Activated CD4-positive, alpha-beta T cell treated with anti-CD3 and anti-CD28 coated beads for 24 hours (primary cell): ENCODE results near the gene TADA2A.
"Not testable (repeated sequence)": the region's sequence is repeated elsewhere in the genome, so short reads cannot be mapped to it uniquely, and the experiment has no call there.

Experiments used
- DNase-seq, 2 donors: peaks; one replicate each; pipeline ENCODE4 v3.0.0-alpha.2; 2020; ENCODE audit warnings: low read depth in 2 of 2

Gene TADA2A

DNA sequence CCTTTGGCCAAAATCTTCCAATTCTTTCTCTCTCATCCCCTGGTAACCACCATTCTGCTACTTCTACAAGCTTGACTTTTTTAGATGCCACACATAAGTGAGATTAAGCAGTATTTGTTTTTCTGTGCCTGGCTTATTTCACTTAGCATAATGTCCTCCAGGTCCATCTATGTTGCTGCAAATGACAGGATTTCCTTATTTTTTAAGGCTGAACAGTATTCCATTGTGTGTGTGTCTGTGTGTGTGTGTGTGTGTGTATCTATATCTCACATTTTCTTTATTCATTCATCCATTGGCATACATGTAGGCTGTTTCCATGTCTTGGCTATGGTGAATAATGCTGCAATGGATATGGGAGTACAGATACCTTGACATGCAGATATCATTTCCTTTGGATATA, 6.2 kb upstream of the TADA2A start:
- DNase-seq: no peak

DNA sequence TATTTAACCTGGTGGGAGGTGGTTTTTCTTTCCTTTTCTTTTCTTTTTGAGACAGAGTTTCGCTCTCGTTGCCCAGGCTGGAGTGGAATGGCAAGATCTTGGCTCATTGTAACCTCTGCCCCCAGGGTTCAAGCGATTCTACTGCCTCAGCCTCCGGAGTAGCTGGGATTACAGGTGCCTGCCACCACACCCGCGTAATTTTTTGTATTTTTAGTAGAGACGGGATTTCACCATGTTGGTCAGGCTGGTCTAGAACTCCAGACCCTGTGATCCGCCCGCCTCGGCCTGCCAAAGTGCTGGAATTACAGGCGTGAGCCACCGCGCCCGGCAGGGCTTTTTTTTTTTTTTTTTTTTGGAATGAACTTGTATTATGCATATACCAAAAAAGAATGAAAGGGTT, 1.2 kb upstream of the TADA2A start:
- DNase-seq: not testable (repeated sequence)

DNA sequence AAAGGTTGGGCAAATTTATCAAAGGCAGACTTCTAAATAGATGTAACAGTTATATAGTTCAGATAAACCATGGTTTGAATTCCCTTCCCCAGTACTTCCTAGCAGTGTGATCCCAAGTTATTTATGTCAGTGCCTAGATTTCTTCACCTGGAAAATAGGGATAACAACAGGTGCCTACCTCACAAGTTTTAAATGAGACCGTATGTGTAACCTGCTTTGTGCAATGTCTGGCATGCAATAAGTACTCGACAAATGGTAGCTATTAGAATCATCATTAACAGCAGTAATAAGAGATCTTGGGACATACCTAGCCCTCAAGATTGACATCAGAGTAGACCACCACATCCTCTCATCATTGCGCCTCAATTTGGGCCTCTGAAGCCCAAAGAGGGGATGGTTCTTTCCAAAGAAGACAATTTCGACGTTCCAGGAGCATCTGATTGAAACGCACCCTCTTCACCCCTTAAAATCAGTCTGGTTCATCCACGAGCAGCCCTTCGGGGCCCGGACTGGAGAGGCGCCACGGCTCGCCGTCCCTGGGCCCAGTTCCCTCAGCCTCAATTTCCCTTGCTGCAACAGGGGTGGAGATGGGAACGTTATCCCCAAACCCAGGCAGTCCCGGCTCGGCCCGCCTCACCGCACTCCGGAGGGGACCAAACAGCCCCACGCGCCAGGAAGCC, 591 bp upstream of the TADA2A start:
- DNase-seq: no peak

DNA sequence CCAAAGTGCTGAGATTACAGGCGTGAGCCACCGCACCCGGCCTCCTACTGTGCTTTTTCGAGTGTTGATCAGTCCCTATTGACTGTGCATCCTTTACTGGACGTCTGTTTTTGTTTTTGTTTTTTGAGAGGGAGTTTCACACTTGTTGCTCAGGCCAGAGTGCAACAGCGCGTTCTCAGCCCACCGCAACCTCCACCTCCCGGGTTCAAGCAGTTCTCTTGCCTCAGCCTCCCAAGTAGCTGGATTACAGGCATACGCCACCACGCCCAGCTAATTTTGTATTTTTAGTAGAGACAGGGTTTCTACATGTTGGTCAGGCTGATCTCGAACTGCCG, 1.4 kb downstream of the TADA2A start:
- DNase-seq: not testable (repeated sequence)

DNA sequence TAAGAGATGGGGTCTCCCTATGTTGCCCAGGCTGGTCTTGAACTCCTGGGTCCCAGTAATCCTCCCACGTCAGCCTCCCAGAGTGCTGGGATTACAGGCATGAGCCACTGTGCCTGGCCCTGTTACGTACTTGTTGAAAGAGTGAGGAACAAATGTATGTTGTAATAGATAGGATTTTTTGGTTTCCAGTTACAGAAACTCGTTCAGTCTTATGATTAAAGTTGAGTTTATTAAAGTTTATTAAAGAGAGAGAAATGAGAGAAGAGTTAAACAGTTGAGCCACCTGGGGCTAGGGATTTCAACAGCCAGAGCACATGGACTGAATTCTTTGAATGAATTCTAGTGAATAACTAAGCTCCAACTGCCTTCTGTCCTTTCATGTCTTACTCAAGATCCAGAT, 3.7 kb downstream of the TADA2A start:
- no peak for DNase-seq

DNA sequence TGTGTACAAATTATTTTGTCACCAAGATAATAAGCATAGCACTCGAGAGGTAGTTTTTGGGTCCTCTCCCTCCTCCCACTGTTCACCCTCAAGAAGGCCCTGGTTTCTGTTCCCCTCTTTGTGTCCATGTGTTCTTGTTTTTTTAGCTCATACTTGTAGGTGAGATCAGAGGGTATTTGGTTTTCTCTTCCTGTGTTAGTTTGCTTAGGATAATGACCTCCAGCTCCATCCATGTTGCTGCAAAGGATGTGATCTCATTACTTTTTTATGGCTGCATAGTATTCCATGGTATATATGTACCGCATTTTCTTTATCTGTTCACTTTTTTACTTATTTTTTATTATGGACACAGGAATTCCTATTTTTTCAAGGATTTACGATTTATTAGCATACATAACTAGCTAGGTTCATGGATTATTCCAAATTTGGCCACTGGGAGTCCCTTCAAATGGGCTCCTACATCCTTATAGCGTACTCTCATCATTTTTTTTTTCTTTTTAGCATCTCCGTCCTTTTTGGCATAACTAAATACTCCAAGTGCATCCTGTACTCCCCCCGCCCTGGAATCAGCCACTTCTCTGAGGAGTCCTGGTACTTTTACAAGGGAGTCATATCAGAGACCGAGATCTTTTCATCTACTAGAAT, 7.3 kb downstream of the TADA2A start:
- DNase-seq: no peak

DNA sequence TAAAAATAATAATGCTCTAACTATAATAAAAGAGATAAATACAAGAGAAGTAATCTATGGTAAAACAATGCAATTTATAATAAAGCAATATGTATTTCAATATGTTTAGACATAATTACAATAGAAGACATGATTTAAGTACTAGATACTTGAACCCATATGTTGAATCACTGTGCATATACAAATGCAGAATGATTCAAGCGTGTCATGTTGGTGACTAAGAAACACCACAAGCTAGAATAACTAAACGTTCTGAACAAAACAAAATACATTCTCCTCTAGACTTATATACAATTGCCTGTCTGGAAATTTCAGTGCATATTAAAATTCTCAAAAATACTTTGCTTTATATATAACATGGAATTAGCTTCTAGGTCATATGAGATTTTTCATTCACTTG, 11.2 kb downstream of the TADA2A start:
- no peak for DNase-seq

DNA sequence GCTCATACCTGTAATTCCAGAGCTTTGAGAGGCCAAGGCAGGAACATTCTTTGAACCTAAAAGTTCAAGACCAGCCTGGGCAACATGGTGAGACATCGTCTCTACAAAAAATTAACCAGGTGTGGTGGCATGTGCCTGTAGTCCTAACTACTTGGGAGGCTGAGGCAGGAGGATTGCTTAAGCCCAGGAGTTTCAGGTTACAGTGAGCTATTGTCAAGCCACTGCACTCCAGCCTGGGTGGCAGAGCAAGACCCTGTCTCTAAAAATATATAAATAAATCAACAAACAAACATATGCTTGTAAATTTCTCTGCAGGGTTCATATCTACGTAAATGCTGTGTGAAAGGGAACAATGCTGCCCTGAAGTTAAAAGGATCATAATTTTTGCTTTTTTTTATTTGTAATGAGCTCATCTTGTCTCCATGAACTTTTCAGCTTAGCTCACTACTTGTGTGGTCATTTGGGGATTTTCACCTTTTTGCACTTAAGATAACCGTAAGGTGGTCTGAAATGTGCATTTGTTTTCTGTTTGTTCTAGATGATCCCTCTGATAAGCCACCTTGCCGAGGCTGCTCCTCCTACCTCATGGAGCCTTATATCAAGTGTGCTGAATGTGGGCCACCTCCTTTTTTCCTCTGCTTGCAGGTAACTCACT, 16.4 kb downstream of the TADA2A start:
- DNase-seq: no peak

DNA sequence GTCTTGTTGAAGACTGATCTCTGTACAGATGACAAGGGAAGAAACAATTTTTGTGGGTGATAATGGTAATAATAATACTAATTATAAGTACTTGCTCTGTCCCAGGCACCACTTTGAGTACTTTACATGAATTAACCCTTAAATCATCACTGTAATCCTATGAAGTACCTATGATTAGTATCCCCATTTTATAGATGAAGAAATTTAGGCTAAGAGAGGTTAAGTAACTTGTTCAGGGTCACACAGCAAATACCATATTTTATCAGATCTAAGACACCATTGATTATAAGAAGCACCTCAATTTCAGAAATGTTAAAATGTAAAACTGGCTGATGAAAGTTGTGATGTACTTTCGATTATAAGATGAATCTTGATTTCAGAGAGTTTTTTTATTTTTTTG, 18.6 kb downstream of the TADA2A start:
- no peak for DNase-seq

DNA sequence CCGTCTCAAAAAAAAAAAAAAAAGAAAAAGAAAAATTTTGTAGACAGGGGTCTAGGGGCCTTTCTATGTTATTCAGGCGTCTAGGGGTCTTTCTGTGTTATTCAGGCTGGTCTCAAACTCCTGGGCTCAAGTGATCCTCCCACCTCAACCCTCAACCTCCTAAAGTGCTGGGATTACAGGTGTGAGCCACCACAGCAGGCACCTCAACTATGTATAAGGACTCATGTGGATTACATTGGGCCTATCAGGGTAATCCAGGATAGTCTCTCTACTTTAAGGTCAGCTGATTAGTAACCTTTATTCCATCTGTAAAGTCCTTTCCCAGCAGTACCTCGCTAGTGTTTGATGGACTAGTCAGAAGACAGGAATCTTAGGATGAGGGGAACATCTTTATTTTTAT, 22.4 kb downstream of the TADA2A start:
- DNase-seq: no peak

DNA sequence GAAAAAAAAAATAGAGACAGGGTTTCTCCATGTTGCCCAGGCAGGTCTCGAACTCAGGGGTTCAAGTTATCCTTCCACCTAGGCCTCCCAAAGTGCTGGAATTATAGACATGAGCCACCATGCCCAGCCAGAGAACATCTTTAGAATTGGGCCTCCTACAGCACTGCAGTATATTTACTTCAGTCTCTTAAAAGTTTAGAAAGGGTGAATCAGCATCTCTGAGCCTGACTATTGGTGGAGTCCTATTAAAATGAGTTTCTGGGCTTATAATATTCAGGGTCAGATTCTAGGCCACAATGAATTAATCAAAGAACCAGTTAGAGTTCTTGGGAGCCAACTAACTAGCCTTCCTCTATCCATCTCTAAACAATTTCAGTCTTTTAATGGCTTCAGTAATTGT, 22.8 kb downstream of the TADA2A start:
- no peak for DNase-seq

DNA sequence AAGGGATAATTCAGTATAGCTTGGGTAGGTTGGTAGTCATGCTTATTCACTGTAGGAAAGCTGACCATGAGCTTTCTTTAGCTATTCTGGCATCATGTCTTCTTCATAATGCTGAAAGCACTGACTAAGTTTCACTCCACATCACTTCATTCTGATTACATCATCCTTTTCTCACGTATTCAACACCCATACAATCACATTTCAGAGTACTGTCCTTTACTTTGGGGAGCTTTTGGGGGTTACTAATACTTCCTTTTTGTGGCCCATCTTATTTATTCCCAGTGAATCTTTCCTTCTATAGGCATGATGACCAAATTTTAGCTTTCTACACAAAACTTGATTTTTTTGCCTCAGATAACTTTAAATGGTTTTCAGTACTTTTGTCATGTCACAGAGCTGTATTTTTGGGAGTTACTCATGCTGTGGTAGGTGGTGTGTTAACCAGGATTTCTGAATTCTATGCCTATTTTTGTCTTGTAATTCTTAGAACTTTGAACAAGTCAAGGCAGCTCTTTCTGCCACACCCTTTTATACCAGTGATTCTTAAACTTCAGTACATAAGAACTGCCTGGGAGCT, 23.5 kb downstream of the TADA2A start:
- no peak for DNase-seq

DNA sequence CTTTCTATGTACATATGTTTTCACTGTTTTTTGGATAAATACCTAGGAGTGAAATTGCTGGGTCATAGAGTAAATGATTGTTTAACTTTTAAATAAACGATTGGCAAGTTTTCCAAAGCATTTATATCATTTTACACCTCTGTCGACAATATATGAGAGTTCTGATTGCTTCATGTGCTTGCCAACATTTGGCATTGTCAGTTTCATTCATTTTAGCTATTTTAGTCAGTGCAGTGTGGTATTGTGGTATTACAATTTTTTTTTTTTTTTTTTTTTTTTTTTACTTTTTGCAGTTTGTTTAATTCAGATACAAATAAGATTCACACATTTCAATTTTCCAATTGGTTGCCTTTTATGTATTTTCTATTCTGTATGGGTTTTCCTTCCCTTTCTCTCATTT, 26.0 kb downstream of the TADA2A start:
- DNase-seq: no peak

DNA sequence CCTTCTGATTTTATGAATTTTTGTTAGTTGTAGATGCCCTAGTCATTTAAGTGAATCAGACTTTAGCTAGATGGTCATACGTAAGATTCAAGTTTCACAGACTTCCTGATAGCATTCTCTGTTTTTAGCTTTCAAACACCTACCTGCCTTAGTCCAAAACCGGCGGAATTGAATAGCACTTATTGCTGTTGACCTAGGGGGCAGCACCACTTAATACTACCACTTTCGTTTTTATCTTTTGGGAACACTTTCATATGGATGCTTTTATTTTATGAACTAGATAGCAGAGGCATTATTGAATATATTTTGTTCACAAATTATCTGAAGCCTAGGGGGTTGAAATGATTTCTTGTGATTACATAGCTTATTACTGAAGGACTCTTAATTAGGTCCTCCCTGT, 31.5 kb downstream of the TADA2A start:
- no peak for DNase-seq

DNA sequence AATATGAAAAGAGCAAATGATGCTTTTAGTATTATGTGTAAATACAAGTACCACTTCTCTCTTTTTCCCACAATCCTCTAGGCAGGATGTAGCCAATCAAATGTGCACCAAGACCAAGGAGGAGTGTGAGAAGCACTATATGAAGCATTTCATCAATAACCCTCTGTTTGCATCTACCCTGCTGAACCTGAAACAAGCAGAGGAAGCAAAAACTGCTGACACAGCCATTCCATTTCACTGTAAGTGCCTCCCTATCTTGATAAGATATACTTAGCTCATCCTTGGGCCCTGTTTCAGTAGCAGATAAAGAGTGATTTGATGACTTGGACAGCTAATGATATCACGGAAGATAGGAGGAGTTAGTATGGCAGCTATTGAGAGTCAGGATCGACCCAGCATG, 33.7 kb downstream of the TADA2A start:
- no peak for DNase-seq

DNA sequence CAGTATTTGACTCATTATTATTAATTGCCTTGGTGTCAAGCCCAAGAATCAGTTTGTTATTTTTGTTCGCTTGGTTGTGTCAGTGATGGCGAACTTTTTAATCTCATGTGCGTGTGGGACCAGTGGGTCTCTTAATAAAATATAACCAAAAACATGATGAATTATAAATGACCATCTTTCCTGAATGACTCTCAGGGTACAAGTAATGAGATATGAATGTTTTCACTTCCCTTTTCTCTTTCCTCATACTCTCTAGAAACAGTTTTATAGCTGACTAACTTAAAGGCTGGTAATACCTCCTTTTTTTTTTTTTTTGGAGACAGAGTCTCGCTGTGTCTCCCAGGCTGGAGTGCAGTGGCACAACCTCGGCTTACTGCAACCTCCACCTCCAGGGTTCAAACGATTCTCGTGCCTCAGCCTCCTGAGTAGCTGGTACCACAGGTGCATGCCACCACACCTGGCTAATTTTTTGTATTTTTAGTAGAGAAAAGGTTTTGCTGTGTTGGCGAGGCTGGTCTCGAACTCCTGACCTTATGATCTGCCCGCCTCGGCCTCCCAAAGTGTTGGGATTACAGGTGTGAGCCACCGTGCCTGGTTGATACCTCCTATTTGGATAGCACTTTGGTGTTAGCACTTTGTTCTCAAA, 34.8 kb downstream of the TADA2A start:
- DNase-seq: not testable (repeated sequence)

DNA sequence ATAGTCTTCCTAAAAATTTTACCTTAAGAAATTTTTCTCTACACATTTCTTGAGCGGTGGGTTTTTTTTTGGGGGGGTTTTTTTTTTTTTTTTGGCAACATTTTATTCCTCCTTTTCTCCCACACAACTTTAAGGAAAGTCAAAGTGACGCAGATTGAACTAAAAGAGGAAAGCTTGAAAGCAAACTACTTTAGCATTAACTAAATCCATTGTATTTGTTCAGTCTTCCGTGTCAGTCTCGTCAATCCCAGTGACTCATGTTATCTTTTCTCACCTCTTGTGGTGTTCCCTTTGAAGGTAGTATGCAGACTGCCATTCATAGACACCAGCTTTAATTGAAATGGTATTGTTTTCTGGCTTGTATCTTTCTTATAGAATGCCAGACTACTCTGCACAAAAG, 39.3 kb downstream of the TADA2A start:
- DNase-seq: no peak

DNA sequence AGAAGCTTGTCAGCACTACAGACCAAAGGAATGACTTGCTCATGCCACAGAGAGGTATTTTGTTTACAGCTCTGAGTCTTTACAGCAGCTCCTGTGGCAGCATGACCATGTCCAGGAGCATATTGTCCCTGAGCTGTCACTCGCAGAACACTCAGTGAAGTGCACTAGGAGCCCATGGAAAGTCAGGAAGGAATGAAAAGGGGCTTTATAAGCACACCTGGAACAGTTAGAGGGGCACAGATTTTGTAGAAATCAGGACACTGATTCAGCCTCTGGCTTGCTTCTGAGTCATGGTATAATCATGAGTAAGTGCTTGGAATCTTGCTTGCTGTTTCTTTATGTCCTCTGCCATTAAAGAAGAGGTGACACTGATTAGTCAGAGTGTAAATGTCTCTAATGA, 41.0 kb downstream of the TADA2A start:
- no peak for DNase-seq

DNA sequence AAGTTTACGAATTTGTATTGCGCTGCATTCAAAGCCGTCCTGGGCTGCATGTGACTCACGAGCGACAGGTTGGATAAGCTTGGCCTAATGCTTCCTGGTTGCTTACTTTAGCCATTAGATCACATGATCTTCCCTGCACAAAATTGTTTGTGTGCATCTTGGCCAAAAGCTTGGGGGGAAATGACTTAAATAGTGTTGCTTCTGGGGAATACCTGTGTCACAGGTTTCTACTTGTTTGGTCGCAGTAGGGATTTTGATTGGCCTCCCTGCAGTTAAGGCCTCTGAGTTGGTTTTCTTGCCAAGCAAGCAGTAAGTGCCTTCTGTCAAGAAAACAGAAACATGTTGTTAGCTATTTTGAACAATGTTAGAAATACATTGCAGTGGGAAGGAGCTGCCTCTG, 43.4 kb downstream of the TADA2A start:
- no peak for DNase-seq

DNA sequence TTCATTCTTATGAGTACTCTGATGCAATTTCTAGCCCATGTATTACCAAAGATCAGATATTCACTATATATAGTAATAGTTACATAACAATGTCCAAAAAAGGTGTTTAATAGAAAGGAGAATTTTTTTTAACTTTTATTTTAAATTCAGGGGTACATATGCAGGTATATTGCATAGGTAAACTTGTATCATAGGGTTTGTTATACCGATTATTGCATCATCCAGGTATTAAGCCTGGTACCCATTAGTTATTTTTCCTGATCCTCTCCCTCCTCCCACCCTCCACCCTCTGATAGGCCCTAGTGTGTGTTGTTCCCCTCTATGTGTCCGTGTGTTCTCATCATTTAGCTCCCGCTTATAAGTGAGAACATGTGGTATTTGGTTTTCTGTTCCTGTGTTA, 51.1 kb downstream of the TADA2A start:
- not testable (repeated sequence) for DNase-seq

DNA sequence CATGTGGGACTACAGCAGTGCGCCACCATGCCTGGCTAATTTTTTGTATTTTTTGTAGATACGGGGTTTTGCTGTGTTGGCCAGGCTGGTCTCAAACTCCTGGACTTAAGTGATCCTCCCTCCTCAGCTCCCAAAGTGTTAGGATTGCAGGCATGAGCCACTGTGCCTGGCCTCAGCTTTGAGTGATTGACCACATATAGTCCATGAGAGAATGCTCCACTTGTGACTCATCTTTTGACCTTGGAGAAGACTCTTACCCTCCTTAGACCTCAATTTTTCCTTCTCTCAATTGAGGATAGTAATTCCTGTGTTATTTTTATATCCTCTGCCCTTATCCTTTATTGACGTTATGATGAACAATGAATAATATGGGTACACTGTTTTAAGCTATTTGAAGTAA, 52.1 kb downstream of the TADA2A start:
- DNase-seq: no peak

DNA sequence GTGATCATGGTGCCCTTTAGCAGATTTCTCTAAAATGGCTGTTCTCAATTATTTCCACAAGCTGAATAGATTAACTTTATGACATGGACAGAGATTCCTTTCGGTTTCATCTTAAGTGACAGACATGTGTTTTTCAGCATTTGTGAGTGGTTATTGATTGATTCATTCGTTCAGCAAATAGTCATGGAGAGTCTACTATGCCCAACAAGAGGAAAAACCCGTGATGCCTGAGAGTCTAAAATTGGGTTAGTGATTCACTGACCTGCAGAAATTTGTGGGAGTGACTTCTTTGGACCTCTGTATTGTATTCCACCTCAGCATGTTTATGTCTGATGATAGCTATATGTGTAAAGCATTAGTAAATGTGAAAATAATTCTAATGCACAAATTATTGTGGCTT, 55.0 kb downstream of the TADA2A start:
- DNase-seq: no peak

DNA sequence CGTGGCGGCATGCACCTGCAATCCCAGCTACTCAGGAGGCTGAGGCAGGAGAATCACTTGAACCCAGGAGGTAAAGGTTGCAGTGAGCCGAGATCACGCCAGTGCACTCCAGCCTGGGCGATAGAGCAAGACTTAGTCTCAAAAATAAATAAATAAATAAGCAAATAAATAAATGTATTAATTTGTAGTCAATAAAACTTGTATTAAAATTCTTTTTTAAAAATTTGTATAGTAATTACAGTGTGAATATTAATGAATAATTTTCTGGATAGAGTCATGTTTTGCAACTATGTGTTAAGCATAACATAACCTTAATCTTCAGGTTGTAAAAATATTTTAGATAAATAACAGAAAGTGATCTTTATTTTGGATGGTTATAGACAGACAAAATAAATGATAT, 55.8 kb downstream of the TADA2A start:
- no peak for DNase-seq
